ENCODE results near the gene SMPD2.

SMPD2 gene

GRCh38 chr6:109486068-109486467 lies 45.5 kb downstream of the SMPD2 start (continued):
- TF ChIP-seq, protein P1, sequence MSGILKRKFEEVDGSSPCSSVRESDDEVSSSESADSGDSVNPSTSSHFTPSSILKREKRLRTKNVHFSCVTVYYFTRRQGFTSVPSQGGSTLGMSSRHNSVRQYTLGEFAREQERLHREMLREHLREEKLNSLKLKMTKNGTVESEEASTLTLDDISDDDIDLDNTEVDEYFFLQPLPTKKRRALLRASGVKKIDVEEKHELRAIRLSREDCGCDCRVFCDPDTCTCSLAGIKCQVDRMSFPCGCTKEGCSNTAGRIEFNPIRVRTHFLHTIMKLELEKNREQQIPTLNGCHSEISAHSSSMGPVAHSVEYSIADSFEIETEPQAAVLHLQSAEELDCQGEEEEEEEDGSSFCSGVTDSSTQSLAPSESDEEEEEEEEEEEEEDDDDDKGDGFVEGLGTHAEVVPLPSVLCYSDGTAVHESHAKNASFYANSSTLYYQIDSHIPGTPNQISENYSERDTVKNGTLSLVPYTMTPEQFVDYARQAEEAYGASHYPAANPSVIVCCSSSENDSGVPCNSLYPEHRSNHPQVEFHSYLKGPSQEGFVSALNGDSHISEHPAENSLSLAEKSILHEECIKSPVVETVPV (CRISPR knock-in tag; IDR thresholded peaks at IDR 0.05), result no peak
- TF ChIP-seq BACH2 (CRISPR knock-in tag; IDR thresholded peaks at IDR 0.05; ENCODE audit: borderline replicate concordance), result no peak
- TF ChIP-seq POU6F1 (CRISPR knock-in tag; IDR thresholded peaks at IDR 0.05; ENCODE audit: borderline replicate concordance, low read depth), result no peak

DNA sequence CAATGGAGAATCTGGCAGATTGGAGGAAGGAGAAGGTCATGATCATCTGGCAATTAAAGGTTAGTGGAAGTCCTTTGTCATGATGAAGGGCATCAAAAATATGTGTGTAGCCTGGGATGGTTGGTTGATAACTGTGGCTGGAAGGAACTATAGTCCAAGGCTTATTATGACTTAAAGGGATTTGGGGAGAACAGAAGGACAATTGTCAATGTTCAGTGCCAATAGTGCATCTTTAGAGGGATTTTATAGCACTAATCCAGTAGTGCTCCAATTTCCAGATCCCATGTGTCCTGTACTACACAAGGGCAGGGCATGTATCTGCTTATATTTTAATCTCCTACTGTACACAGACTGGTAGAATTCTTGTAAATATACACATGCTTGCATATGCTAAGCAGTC lies 47.5 kb downstream of the SMPD2 start:
- TF ChIP-seq TCF4 (CRISPR knock-in tag; IDR thresholded peaks at IDR 0.05; ENCODE audit: borderline replicate concordance) (no peak), ZFP3 (CRISPR knock-in tag; IDR thresholded peaks at IDR 0.05) (no peak), TSHZ2 (CRISPR knock-in tag; IDR thresholded peaks at IDR 0.05) (no peak), ZNF8 (CRISPR knock-in tag; IDR thresholded peaks at IDR 0.05) (no peak), ZC3H10 (CRISPR knock-in tag; IDR thresholded peaks at IDR 0.05) (no peak)
- ATAC-seq, result no peak

GRCh38 chr6:109490713-109491112 lies 50.2 kb downstream of the SMPD2 start:
- no peak for ATAC-seq
- TF ChIP-seq PATZ1 (CRISPR knock-in tag; IDR thresholded peaks at IDR 0.05; ENCODE audit: borderline replicate concordance) (no peak), ZC3H10 (CRISPR knock-in tag; IDR thresholded peaks at IDR 0.05) (no peak), BACH2 (CRISPR knock-in tag; IDR thresholded peaks at IDR 0.05; ENCODE audit: borderline replicate concordance) (no peak), ZNF8 (CRISPR knock-in tag; IDR thresholded peaks at IDR 0.05) (no peak), ISL1 (CRISPR knock-in tag; IDR thresholded peaks at IDR 0.05) (no peak), TCF4 (CRISPR knock-in tag; IDR thresholded peaks at IDR 0.05; ENCODE audit: borderline replicate concordance) (no peak), OSR1 (CRISPR knock-in tag; IDR thresholded peaks at IDR 0.05) (no peak), GLIS3 (CRISPR knock-in tag; IDR thresholded peaks at IDR 0.05) (no peak), ZFP3 (CRISPR knock-in tag; IDR thresholded peaks at IDR 0.05) (no peak), SNAI2 (CRISPR knock-in tag; IDR thresholded peaks at IDR 0.05) (no peak), PPARA (CRISPR knock-in tag; IDR thresholded peaks at IDR 0.05; ENCODE audit: borderline replicate concordance) (no peak), POU6F1 (CRISPR knock-in tag; IDR thresholded peaks at IDR 0.05; ENCODE audit: borderline replicate concordance, low read depth) (no peak), TSHZ2 (CRISPR knock-in tag; IDR thresholded peaks at IDR 0.05) (no peak), RARB (CRISPR knock-in tag; IDR thresholded peaks at IDR 0.05) (no peak), ZNF565 (CRISPR knock-in tag; conservative IDR thresholded peaks at IDR 0.05; ENCODE audit: low read depth) (no peak)
